Dendritic cell treated with granulocyte-macrophage colony-stimulating factor and Interleukin-4, amounts not matched to agents 40 ng/mL and 50 ng/mL, for 4 days (primary cell): ENCODE data around the gene SUPT6H.
"Not testable (repeated sequence)": the region's sequence is repeated elsewhere in the genome, so short reads cannot be mapped to it uniquely, and the experiment has no call there.

Experiments
- H3K27ac Mint-ChIP-seq: one replicate; pipeline ENCODE4 v1.8.0; 2022; ENCODE audit warnings: mild to moderate bottlenecking, mixed read lengths
- H3K27me3 Mint-ChIP-seq: one replicate; pipeline ENCODE4 v1.8.0; 2022; ENCODE audit warnings: mild to moderate bottlenecking, mixed read lengths
- H3K36me3 Mint-ChIP-seq: one replicate; pipeline ENCODE4 v1.8.0; 2022; ENCODE audit warnings: low read depth, mixed read lengths
- H3K4me1 Mint-ChIP-seq: one replicate; pipeline ENCODE4 v1.8.0; 2022; ENCODE audit warnings: low read depth, mixed read lengths
- H3K4me3 Mint-ChIP-seq: one replicate; pipeline ENCODE4 v1.8.0; 2022; ENCODE audit warnings: mild to moderate bottlenecking, moderate library complexity, mixed read lengths
- H3K9me3 Mint-ChIP-seq: one replicate; pipeline ENCODE4 v1.8.0; 2022; ENCODE audit warnings: mixed read lengths
- intact Hi-C: fragments of 100-400 bp; cut with micrococcal nuclease; formaldehyde crosslinking; loops from one replicate; pipeline ENCODE4 v1.15.0; 2022

Gene SUPT6H

GRCh38 chr17:28634206-28634865 lies 27.7 kb upstream of the SUPT6H start:
- H3K27me3 Mint-ChIP-seq = no peaks in the 10 kb centered on the region
- peak overlapping the region; percentile 72 for H3K4me3 Mint-ChIP-seq
- H3K36me3 Mint-ChIP-seq = peaks cover 100% of the 10 kb centered on the region
- peak overlapping the region; percentile 63 for H3K27ac Mint-ChIP-seq
- H3K9me3 Mint-ChIP-seq = no peaks in the 10 kb centered on the region
- intact Hi-C loops = no loop called here
- H3K4me1 Mint-ChIP-seq = peaks cover 78% of the 10 kb centered on the region

- intact Hi-C loops = no loop called here
- H3K27ac Mint-ChIP-seq = peak overlapping the region; percentile 63
- H3K4me1 Mint-ChIP-seq = peaks cover 86% of the 10 kb centered on the region
- peaks cover 100% of the 10 kb centered on the region for H3K36me3 Mint-ChIP-seq
- no peaks in the 10 kb centered on the region for H3K27me3 Mint-ChIP-seq
- H3K9me3 Mint-ChIP-seq = no peaks in the 10 kb centered on the region
- H3K4me3 Mint-ChIP-seq = no peak overlapping the region
These were observed 26.5 kb upstream of the SUPT6H start for GRCh38 chr17:28635506-28635905.

GRCh38 chr17:28641579-28641978 lies 20.4 kb upstream of the SUPT6H start:
- intact Hi-C loops = no loop called here
- H3K27ac Mint-ChIP-seq = no peak overlapping the region
- H3K9me3 Mint-ChIP-seq = no peaks in the 10 kb centered on the region
- no peak overlapping the region for H3K4me3 Mint-ChIP-seq
- no peaks in the 10 kb centered on the region for H3K27me3 Mint-ChIP-seq
- peaks cover 90% of the 10 kb centered on the region for H3K36me3 Mint-ChIP-seq
- H3K4me1 Mint-ChIP-seq = peaks cover 72% of the 10 kb centered on the region

- Mint-ChIP-seq H3K4me3 (peak overlapping the region; percentile 97), H3K4me1 (peaks cover 51% of the 10 kb centered on the region), H3K27me3 (no peaks in the 10 kb centered on the region), H3K9me3 (no peaks in the 10 kb centered on the region), H3K36me3 (peaks cover 83% of the 10 kb centered on the region), H3K27ac (peak overlapping the region; percentile 93)
- intact Hi-C loops = no loop called here
These were observed 17.8 kb upstream of the SUPT6H start for GRCh38 chr17:28643983-28644786.

GRCh38 chr17:28644787-28645575 lies 17.0 kb upstream of the SUPT6H start, which contains the start of gene BLTP2:
BLTP2 (minus strand) TSS chr17:28645158; CDS start chr17:28645056, 102 bp downstream.
- intact Hi-C loops = loop anchor here (1.0 to 5.0 kb wide), 3 partner anchors 16 to 72 kb away; partner anchors contain the start of genes RAB34, RPL23A, SDF2 and SPAG5
- peaks cover 80% of the 10 kb centered on the region for H3K36me3 Mint-ChIP-seq
- H3K27me3 Mint-ChIP-seq = no peaks in the 10 kb centered on the region
- peaks cover 45% of the 10 kb centered on the region for H3K4me1 Mint-ChIP-seq
- H3K4me3 Mint-ChIP-seq = peak within 1 kb of the TSS; percentile 97
- H3K27ac Mint-ChIP-seq = peak within 1 kb of the TSS; percentile 93
- no peaks in the 10 kb centered on the region for H3K9me3 Mint-ChIP-seq

- Mint-ChIP-seq H3K4me3 (peak overlapping the region; percentile 97), H3K4me1 (peaks cover 41% of the 10 kb centered on the region), H3K27me3 (no peaks in the 10 kb centered on the region), H3K27ac (peak overlapping the region; percentile 93), H3K36me3 (peaks cover 80% of the 10 kb centered on the region), H3K9me3 (no peaks in the 10 kb centered on the region)
- intact Hi-C loops = loop anchor here (1.0 to 5.0 kb wide), 3 partner anchors 16 to 72 kb away; partner anchors contain the start of genes RAB34, RPL23A, SDF2 and SPAG5
These were observed 16.4 kb upstream of the SUPT6H start for GRCh38 chr17:28645576-28645939.

- intact Hi-C loops = loop anchor here (5.0 kb wide), 2 partner anchors 49 to 71 kb away; partner anchors contain the start of genes RAB34, RPL23A and SPAG5
These were observed 15.8 kb upstream of the SUPT6H start for GRCh38 chr17:28646039-28646754.

GRCh38 chr17:28648698-28649097 lies 13.3 kb upstream of the SUPT6H start:
- H3K27ac Mint-ChIP-seq = no peak overlapping the region
- intact Hi-C loops = loop anchor here (5.0 kb wide), 2 partner anchors 51 to 69 kb away; partner anchors contain the start of genes RAB34, RPL23A and SPAG5

More at GRCh38 chr17:28646039-28646754, 15.8 kb upstream of the SUPT6H start:
- Mint-ChIP-seq H3K36me3 (peaks cover 80% of the 10 kb centered on the region), H3K9me3 (no peaks in the 10 kb centered on the region), H3K4me3 (peak overlapping the region; percentile 51), H3K27ac (peak overlapping the region; percentile 93), H3K4me1 (peaks cover 40% of the 10 kb centered on the region), H3K27me3 (no peaks in the 10 kb centered on the region)

GRCh38 chr17:28655160-28655559 lies 6.8 kb upstream of the SUPT6H start:
- H3K27me3 Mint-ChIP-seq = no peaks in the 10 kb centered on the region
- H3K36me3 Mint-ChIP-seq = peaks cover 91% of the 10 kb centered on the region
- peaks cover 22% of the 10 kb centered on the region for H3K4me1 Mint-ChIP-seq
- intact Hi-C loops = no loop called here
- no peak overlapping the region for H3K4me3 Mint-ChIP-seq
- no peaks in the 10 kb centered on the region for H3K9me3 Mint-ChIP-seq
- H3K27ac Mint-ChIP-seq = no peak overlapping the region

More at GRCh38 chr17:28648698-28649097, 13.3 kb upstream of the SUPT6H start:
- Mint-ChIP-seq H3K4me1 (peaks cover 19% of the 10 kb centered on the region), H3K27me3 (no peaks in the 10 kb centered on the region), H3K36me3 (peaks cover 80% of the 10 kb centered on the region), H3K9me3 (no peaks in the 10 kb centered on the region), H3K4me3 (no peak overlapping the region)

GRCh38 chr17:28657756-28658155 lies 4.2 kb upstream of the SUPT6H start:
- Mint-ChIP-seq H3K9me3 (no peaks in the 10 kb centered on the region), H3K4me3 (no peak overlapping the region), H3K36me3 (peaks cover 80% of the 10 kb centered on the region), H3K27ac (no peak overlapping the region), H3K27me3 (no peaks in the 10 kb centered on the region), H3K4me1 (peaks cover 33% of the 10 kb centered on the region)
- intact Hi-C loops = no loop called here

- H3K4me3 Mint-ChIP-seq, H3K27me3 Mint-ChIP-seq, H3K27ac Mint-ChIP-seq, H3K9me3 Mint-ChIP-seq, intact Hi-C loops: not testable (repeated sequence)
- peaks cover 38% of the 10 kb centered on the region for H3K4me1 Mint-ChIP-seq
- peaks cover 75% of the 10 kb centered on the region for H3K36me3 Mint-ChIP-seq
These were observed 3.7 kb upstream of the SUPT6H start for GRCh38 chr17:28658342-28658741.

- H3K4me3 Mint-ChIP-seq, H3K27me3 Mint-ChIP-seq, H3K9me3 Mint-ChIP-seq, H3K27ac Mint-ChIP-seq, intact Hi-C loops: not testable (repeated sequence)
- H3K4me1 Mint-ChIP-seq = peaks cover 44% of the 10 kb centered on the region
- peaks cover 75% of the 10 kb centered on the region for H3K36me3 Mint-ChIP-seq
These were observed 3.1 kb upstream of the SUPT6H start for GRCh38 chr17:28658766-28659496.
